Fibroblast of upper back skin (primary cell): ENCODE data around the gene SLC6A6.

Experiments
- DNase-seq: peaks from one replicate; pipeline ENCODE4 v3.0.0-alpha.2; 2013

Gene SLC6A6

DNA sequence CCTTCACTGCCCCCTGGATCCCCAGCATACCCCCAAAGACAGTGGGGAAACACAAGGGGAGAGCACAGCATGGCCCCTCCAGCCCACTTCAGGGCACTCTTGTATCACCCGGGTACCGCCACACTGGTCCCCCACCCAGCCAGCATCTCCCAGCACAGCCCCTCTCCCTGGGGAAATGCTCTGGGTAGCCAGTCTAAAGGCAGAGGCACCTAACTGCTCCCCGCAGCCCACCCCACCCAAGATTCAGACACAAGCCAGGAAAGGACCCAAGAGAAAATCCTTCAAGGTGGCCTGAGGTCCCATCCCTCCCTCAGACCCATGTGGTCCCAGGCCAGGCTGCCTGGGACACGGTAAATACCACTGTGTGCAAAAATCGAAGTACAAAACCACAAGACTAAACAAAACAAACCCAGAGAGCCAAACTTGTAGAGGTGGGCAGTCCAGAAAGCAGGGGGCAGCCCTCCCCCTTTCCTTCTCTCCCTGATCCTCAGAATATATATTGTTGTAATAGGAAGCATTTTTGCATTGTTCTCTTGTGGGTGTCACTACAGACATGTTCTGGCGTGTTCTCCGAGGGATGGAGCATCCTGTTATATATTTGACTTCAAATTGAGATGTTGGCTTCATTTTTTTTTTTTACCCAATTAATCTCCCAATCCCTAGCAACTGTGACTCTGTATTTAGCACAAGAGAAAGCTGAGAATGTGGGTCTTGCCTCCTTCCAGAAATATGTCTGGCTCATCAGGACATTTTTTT, 86.1 kb downstream of the SLC6A6 start:
- DNase-seq, result no peak

DNA sequence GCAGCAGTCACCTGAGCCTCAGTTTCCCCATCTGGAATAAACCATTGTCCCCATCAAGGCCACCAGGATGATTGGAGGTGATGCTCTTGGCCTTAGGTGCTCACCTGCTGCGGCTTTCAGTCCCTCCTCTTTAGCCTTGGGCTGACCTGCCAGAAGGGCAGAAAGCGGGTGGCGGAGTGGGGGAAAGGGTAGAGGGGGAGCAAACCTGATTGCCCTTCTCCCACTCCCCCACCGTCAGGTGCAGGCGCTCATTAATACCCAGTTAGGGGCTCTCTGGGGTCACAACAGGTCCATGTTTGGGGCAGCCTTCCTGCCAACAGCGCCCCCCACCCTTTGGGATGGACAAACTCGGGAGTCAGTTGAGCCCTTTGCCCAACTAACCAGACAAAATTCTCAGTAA, 87.2 kb downstream of the SLC6A6 start:
- DNase-seq, result no peak

DNA sequence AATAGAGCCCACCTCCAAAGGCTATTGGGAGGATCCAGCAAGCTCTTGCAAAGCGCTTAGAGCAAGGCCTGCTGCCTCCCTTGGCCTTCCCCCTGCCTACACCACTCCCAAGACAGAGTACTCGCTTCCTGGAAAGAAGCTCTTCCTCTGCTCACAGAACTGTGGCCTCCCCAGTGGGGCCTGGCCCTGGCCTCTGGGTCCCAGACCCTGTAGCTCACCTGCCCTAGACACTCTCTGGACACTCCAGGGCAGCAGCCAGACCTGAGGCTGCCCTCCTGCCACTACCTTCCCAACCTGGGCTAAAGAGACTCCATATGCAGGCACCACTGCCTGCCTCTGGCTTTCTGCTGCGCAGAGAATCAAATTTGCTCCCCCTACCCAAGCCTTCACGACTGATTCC, 87.8 kb downstream of the SLC6A6 start:
- no peak for DNase-seq

DNA sequence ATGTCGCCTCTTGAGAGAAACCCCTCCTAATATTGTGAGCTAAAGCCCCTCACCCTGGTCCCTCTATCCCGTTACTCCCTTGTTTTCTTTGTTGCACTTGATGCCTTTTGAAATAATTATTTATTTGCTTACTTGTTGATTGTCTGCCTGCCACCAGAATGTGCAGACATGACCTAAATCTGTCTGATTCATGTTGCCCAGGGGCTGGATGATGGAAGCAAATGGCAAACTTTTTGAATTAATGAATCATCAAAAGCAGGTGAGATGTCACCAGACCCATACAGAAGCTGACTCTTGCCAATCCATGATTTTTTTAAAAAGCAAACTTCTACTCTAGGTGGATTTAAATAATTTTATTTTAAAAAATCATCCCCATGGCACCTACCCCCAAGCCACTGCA, 88.4 kb downstream of the SLC6A6 start:
- no peak for DNase-seq

DNA sequence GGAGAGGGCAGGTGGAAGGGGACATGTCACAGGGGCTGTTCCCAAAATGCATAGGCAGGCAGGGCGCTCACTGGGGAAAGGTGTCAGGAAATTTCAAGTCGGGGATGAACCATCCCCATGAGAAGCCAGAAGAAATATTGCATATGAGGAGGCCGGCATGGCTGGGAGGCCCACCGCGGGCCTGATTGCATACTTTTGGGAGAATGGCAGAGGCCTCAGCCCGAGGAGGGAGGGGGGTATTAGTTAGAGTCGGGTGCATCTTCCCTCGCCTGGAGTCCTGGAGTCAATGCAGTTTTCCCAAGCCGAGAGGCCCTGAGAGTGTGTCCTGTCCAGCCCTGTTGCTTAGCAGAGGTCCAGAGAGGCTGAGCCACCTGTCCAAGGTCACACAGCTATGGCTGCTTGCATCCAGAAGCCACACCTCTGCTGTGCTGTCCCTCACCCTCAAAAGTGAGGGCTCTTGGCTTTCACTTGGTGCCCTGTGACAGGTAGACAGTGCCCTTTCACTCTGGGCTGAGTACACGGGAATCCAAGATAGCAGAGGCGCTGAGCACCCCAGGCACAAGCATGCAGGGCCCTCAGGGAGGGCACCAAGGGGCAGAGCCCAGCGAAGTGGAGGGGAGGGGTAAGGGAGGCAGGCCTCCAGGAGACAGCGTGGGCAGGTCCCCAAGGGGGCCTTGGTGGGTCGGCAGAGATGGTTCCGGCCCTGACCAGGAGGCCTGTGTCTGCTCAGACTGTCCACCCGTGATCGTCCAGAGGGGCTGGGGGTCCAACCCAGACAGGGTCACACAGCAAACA, 89.2 kb downstream of the SLC6A6 start:
- DNase-seq, result no peak

DNA sequence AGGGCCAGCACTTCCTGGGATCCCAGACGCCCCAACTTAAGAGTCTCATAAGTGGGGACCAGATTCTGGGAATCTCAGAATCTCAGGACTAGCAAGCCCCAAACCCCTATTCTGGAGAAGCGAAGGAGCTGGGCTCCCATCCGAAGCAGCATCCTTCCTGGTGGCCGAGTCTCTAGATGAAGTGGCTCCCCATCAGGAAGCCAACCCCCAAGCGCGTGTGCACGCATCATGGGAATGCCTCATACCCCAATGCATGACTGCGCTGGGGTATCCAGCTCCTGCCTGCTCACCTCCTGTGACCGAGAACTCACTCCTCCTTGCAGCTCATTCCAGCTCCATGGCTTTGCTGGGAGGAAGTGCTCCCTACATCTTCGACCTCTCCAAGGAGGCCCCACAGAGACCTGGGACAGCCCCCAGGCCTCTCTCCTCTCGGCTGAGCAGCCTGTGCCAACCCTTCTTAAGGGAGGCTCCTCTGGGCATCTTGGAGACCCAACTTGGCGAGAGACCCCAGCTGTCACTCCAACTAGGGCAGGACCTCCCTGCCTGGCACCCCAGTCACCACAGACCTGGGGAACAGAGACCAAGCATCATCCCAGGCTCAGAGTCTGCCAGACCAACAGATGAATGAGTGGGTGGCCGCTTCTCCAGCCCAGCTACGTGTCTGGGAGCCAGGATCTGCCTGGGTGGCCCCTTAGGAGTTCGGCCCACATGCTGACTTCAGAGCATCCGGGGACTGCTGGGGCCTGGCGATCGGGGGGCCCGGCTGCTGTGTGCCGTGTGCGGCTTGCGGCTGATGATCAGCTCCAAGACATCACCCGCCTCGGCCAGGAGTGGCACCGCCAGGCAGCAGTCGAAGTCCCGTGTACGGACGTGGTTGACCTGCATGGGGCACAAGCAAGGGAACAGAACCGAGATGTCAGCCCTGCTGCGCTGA, 90.8 kb downstream of the SLC6A6 start:
- no peak for DNase-seq

DNA sequence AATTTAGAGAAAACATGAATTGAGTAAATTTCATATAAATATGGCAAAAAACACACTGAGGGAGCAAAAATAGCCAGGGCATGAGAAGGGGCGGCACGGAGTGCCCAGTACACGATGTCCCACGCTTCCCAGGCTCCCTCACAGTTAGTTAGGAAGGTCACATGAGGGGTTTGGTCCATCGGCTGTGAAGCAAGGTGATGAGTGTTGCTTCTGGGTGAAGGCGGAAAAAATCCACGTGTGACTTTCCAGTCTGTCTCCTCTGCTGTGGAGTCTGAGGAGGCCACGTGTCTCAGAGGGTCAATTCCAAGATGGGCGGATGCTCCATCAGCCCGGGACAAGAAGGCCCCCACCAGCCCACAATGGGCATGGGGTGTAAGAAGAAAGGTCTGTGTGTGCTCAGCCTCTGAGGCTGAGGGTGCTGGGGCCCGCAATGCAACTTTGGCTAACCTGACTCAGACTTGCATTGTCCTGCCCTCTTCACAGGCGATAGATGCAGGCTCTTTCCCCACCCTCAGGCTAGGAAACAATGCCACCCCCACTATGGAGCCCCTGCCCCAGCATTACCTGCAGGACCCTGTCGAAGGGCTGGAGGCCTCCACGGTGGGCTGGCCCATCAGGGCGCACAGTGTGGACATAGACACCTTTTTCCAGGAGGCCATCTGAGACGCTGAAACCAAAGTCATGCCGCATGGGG, 92.0 kb downstream of the SLC6A6 start:
- no peak for DNase-seq

DNA sequence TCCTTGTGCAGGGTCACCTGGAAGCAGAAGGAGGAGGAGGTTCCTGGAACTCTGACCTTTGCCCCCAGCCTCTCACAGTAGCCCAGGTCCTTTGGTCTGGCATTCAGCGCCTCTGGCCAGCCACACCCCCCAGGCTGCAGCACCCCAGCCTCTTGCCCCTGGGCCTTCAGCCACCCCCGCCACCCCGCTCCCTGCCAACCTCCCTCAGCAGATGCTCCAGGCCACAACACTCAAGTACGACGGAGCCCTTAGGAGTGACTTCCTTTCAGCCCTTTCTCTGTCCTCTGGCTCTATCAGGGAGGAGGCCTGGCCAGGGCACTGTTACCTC, 92.5 kb downstream of the SLC6A6 start:
- DNase-seq, result no peak

DNA sequence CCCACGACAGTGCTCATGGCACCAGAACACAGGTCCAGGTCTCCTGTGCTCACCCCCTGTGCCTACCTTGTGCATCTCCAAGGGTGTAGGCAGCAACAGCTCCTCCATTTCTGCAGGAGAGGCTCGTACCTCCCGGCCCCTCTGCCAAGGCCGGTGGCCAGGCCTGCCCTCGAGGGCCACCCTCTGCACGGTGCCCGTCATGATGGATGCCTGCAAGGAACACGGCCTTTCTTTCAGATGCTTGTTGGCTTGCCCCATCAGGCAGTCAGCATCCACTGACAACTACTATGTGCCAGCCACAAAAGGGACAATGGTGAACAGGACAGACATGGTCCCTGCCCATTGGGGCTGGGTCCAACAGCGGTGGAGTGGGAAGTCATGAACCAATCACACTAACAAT, 93.9 kb downstream of the SLC6A6 start:
- DNase-seq, result no peak

DNA sequence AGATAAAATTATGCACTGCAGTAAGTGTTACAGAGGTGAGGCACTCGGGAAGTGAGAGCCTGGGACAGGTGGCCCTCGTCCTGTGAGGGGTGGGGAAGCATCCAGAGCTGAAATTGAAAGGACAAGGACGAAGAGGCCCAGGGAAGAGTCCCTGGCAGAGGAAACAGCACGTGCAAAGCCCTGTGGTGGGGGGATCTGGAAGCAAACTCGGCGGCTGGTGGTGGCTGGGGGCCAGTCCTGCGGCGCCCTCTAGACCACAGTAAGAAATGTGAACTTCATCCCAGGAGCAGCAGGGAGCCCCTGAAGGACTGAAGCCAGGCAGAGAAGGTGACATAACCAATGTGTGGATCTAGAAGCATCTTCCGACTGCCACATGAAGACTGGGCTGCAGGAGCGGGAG, 94.9 kb downstream of the SLC6A6 start:
- no peak for DNase-seq

DNA sequence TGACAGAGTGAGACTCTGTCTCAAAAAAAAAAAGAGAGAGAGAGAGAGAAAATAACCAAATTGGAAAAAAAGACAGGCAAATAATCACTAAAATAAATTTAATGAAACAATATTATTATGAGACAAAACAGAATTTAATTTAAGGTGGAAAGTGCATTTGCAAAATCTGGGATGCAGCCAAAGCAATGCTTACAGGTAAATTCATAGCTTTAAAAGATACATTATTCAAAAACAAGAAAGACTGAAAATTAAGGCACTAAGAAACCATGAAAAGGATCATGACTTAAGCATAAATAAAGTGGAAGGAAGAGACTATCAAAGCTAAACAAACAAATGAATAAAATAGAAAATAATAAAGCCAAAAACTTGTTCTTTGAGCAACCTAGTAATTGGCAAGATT, 100.1 kb downstream of the SLC6A6 start:
- DNase-seq, result no peak

DNA sequence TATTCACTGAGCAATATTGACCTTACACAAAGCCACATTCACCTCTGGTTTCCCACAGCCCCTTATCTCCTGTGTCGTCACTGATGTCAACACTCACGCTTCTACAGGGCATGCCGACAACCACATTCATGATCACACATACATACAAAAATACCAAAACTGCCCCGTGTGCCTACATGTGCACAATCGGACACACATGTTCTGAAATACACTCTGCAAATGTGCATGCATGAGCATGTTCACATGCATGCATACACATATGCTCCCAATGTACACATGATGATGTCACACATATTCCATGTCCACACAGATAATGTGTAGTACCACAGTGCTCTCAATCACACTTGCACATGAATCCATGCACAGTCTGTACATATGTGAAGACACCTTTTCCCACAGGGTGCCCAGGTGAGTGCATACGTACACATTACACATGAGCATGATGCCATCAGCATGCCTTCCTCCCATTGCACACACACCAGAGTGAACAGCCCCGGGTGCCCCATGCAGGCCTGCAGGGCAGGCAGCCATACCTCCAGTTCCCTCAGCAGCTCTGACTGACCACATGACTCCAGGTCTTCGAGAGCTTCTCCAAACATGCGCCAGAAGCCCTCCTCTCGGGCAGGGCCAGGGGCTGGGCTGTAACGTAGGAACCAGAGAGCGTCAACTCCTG, 100.8 kb downstream of the SLC6A6 start:
- DNase-seq, result no peak

DNA sequence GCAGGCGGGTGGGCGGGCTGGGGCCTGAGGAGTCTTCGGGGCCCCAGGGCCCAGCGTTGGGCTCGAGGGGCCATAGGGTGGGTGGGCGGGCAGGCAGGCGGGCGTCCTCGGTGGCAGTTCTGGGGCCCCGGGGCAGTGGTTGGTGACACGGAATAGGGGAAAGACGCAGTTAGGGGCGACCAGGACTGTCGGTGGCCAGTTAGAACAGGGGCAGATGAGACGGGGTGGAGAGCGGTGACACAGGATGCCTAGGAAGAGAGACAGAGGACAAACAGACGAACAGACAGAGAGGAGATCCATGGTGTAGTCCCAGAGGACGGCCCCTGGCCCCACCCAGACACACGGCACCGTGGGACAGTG, 101.3 kb downstream of the SLC6A6 start:
- DNase-seq, result no peak

DNA sequence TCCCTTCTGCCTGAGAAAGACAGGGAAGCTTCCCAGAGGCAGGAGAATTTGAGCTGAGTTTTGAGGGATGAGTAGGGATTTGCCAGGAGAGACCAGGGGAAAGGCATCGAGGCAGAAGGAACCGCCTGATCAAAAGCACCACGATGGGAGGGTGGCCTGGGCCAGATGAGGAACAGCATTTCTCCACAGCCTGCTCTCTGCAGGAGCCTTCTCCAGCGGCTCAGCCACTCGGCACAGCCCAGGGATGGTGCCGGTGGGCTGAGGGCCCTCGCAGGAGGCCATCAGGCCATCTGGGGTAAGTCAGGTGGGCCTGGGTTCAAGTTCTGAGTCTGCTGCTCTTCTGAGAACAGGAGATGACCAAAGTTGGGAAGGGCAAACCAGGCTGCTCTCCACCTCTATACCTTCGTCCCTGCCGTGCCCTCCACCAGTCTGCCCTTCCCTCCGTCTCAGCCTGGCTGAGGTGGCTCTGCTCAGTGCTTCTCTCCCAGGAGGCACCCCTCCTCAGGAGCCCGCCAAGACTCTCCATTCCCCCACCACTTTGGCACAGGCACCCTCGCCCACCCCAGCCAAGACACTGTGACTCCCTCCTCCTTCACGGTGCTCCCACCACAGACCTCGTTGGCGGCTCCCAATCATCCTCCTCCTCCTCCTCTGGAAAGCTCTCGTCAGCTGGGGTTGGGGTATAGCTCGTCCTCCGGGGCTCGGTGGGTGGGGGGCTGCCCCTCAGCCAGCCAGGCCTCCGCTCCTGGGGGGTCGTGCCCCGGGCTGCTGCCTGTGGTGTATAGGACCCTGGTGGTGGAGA, 102.8 kb downstream of the SLC6A6 start:
- no peak for DNase-seq

DNA sequence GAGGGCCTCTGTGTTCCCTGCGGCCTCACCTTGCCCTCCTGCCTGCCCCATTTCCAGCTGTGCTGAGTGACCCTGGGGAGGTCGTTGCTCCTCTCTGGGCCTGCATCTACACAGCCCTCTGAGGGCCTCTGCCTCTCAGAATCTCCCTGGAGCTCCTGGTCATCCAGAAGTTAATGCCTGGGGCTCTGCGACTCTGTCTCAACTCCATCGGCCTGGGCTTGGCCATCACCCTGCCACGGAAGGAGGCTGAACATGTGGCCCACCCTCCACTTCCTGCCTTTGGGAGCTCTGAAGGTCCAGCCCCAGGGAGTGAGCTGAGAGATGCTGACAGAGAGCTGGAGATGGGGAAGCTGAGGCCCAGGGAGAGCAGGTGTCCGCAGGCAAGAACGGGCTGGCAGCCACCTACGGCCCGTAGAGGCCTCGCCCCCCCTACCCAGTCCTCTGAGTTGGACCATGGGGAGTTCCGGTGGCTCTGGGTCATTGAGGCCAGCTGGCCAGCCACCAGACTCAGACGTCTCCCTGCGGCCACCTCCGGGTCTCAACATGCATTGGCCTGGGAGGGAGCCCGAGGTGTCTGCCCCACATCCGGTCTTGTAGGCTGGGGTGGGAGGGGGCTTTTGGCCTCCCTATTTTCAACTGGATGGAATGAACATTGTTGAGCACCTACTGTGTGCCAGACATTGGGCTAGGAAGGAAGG, 103.5 kb downstream of the SLC6A6 start:
- DNase-seq, result no peak

DNA sequence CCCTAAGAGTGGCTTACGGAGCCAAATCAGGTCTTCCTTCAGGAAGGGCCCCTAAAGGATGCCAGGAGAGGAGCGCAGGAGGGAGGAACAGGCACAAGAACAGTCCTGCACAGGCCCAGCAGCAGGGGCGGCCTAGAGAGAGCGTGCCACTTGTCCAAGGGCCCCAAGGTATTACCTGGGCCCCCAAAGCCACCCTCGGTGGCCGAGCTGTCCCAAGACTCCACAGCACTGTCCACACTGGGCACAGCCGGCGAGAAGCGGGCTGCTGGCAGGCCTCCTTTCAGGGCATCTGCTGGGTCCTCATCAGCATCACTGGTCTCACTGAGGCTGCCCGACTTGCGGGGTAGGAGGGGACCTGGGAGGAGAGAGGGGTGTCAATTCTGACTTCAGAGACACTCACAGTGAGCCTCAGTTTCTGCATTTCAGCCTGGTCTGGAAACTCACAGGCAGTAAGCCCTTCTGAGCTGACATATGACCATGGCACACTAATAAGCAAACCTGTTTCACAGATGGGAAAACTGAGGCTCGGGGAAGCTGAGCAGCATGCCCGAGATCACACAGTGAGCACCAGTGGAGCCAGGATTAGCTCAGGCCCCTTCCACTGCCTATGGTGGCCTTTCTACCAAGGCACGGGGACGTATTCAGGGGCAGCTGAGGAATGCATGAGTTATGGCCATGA, 104.4 kb downstream of the SLC6A6 start:
- DNase-seq, result no peak

DNA sequence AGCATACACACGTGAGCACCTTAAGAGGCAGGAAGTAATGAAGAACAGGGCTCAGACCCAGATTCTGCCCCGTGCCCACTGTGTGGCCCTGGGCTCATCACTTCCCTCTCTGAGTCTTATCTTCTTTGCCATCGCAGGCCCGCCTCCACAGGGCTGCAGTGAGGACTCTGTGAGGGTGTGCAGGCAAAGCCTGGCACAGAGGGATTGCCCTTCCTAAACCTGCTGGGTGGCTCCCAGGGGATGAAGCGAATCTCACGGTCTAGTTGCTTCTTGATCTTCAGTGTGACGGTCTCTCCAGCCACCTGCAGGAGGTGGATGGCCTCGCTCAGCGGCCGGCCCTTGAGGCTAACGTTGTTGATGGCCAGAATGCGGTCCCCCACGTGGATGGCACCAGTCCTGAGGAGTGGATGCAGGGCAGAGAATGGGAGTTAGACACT, 104.9 kb downstream of the SLC6A6 start:
- DNase-seq, result no peak

DNA sequence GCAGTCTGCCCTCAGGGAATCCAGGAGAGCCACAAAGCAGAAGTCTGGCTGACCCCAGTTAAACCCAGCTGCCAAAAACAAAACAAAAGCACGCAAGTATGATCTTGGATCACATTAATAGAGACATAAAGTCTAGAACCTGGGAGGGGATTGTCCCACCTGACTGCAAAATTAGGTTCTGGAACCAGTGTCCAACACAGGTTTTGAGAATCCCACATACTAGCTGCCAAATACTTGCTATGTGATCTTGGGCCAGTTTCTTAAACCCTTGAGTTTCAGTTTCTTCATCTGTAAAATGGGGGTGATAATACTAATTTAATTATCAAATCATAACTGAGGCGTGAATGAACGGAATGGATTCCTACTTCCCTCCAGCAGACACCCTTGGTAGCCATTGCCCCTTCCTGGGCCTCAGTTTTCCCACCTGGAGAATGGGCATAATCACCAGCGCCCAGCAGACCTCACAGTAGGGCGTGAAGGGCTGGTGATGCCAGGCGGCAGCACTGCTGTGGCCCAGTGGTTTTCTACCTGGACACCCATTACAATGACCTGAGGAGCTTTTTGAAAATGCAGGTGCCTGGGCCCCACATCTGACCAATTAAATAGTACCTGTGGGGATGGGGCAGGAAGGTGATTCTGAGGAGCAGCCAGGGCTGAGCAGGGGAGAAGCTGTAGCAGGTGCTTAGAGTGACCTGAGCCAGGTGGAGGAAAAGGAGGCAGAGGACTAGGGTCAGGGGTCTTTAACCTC, 105.5 kb downstream of the SLC6A6 start:
- DNase-seq, result no peak

DNA sequence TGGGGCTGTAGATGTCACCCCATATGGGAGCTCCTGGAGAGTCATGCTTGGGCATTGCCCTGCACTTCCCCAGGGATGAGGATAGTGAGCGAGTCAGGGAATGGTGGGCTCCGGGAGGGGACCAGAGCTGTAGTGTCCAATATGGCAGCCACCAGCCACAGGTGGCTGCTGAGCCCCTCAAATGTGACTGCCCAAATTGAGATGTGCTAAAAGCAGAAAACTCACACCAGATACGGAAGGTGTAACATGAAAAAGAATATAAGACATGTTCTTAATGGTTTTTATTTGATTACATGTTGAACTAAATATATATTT, 106.1 kb downstream of the SLC6A6 start:
- no peak for DNase-seq
